Fibroblast of the conjunctiva (primary cell): ENCODE results near the gene TCFL5.

Experiments used
- DNase-seq: peaks from one replicate; pipeline ENCODE4 v3.0.0-alpha.2; 2010; ENCODE audit warnings: low read depth

Gene TCFL5

DNA sequence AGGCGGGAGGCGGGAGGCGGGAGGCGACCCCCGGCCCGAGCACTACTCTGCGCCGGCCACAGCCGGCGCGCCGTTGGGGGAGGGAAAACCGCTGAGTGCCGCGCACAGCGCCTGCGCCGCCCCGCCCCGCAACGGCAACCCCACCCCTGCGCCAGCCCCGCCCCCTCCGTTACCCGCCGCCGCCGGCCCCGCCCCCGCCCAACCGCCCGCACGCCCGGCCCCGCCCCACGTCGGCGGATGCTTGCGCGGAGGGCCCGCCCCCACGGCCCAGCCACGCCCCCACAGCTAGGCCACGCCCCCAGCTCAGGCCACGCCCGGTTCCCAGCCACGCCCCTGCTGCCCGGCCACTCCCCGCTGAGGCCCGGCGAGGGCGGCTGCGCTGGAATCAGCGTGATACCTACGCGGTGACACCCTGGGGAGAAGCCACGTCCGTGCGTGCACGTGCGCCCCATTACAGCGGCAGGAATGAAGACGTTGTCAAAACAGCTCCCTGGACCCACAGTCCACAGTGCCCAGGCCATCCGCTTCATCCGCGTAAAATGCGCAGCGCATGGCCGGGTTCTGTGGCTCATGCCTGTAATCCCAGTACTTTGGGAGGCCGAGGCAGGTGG, at the start of gene TCFL5:
TCFL5 (minus strand) TSS at position 97 of the 611 bp plus-strand sequence. CDS start 152 bp downstream, outside the sequence.
- DNase-seq: peak; percentile 68

DNA sequence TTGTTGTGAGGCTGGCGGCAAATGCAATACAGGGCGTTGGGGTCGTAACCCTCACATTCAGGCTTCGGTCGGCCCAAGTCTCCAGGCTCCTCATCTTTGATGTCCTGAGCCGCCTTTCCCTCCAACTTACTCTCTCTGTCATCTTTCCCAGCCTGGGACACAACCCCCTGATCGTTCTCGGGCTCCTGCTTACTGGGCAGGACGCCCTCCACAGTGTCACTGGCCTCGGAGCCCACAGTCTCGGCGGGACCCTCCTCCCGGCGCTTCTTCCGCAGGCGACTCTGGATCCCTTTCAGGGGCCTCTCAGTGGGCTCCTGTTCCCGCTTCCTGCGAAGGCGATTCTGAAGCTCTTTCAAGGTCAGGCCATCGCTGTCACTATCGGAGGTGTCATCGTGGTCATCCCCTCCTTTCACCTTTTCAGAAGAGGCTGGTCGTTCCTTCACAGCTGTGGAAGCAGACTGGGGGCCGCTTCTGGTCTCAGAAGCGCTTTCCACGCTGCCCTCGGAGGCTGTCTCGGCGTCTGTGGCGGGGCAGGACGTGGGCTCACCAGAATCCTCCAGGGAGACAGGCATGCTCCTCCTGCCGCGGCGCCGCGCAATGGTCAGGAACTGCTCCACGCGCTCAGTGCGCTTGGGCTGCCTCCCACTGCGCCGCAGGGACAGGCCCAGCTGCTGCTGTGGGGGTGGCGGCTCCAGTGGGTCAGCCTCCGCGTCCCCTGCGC, 49.3 kb upstream of the TCFL5 start:
- no peak for DNase-seq

- no peak for DNase-seq
Measured at GRCh38 chr20:62910217-62910766, 48.7 kb upstream of the TCFL5 start.

- DNase-seq: no peak
Measured at GRCh38 chr20:62908971-62909791, 47.6 kb upstream of the TCFL5 start.

DNA sequence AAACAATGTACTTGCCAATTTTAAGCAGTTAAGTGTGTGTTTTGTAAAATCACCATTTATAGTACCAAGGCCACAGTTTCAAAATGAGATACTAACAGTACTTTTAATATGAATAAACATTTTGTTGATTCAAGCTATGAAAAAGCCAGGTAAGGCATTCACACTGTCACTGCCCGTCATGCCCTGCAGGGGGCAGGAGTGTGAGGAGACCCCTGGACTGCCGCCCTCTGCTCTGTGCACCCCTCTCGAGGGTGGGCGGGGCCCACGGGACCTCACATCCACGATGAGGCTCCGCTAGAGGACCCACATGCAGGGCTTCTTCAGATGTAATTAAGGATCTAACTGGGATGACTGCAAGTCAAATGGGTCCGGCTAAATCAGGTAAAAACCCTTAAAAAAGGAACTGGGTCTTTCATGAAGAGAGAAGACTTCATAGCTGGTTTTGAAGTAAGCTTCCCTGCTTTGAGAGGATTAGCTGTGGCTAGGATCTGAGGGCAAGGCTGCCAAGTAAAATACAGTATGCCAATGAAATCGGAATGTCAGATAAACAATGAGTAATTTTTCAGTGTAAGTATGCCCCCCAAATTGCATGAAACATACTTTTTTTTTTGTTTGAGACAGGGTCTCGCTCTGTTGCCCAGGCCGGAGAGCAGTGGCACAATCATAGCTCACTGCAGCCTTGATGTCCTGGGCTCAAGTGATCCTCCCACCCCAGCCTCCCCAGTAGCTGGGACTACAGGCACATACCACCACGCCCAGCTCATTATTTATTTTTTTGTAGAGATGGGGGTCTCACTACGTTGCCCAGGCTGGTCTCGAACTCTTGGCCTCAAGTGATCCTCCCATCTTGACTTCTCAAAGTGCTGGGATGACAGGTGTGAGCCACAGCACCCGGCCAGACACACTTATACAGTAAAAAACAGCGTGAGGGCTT, 46.0 kb upstream of the TCFL5 start:
- DNase-seq: no peak

GRCh38 chr20:62906647-62907375, 45.2 kb upstream of the TCFL5 start:
- no peak for DNase-seq

GRCh38 chr20:62906209-62906608, 44.6 kb upstream of the TCFL5 start:
- no peak for DNase-seq

GRCh38 chr20:62905536-62906117, 44.0 kb upstream of the TCFL5 start:
- DNase-seq: no peak

DNA sequence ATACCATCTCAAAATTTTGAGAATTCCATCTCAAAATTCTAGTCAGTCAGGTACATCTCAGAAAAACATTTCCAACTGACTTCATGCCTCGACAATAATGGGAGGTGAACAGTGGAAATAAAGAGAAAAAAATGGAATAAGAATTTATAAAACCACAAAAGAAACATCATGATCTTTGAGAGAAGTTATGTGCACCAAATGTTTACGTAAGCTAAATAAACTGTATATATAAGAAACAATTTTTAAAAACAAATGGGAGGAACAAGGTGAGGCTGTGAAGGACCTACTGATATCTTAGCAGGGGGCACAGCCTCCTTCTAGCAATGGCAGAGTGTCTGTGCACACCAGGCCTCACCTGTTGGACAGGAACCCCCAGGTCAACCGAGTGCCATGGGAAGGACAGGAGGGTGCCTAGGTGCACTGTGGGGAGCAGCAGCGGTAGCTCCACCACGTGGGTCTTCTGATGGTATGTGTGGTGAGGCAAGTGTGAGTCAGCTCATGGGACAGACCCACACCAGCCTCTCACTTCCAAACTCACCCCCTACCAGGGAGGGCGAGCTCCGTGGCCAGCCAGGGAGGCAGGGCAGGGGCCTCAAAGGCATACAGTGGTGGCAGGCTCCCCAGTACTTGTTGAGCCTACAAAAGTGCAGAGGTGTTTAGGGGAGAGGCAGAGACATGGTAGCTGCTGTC, 41.4 kb upstream of the TCFL5 start:
- DNase-seq: no peak

DNA sequence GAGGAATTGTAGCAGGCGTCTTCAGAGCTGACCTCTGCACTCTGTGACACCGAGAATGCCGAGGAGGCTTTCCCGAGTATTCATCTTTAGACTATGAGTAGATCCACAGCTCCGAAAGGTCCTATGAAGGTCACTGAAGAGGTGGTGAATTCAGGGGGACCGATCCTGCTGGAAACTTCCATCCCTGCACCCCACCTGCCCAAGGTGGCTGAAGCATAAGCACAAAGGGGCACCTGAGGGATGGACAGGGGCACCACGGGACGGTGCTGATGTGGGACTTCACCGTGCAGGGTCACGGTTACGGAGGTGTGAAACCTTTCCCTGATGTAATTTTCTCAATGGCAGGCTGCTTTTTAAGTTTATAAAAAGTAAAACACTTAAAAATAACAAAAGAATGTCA, 40.3 kb upstream of the TCFL5 start:
- no peak for DNase-seq

DNA sequence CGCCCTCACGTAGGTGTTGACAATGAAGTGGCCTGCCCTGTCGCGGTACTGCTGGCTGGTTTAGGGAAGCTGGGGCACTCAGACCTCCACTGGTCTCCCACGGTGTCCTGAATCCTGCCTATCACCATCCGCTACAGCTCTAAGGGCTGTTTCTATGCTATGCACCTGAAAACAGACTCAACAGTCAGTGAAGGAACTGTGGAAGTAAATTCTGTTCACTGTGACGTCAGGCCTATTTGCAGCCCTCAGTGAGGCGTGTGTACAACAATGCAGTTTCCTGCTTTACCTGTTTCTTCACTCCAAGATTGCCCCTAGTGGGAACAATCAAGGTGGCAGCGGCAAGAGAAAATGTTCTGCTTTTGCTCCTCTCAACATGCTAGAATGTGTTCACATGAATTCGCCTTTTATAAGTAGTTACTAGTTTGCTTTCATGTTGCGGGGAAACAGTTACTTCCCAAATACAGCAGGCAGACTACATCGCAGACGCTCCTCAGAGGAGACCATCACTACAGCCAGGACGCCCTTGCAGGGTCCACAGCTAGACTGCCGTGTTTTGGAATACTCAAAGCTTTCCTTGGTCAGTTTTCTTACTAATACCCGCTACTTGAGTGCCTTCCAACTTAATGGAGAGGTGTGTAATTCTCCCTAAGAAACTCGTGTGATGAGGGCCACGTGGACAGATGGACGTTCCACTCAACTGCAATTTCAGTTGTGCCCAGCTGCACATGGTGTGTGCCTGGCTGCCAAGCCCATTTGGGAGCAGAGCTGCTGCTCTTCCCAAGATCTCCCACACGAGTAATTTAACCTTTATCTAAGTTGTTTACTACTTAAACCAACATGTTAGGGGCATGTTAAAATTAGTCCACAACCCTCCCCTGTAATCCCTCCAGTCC, 39.3 kb upstream of the TCFL5 start:
- DNase-seq: no peak

DNA sequence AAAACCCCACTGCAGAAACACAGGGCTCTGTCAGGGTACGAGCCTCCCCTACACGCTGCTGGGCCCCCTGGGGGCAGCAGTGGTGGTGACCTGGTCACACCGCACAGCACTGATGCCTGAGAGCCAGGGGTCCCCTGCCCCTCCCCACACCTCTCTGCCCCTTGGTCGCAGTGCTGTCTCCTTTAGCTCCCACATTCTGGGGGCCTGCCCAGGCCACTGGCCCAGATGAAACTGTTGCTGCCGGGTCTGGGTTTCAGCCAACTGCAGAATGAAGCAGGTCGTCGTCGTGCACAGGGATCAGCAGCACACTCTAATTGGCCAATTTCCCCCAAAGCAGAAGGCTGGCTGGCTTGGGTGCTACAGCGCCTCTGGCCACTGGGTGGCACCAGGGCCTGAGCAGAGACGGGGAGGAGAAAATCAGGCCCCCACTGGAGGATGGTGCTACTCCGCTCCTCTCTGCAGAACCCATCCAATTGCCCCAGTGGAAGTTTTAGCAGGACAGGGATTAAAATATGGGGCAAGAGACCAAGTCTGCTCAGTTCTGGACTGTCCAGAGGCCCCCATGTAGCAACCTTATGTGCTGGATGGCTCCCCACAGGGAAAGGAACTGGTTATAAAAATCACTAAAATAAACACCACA, 38.5 kb upstream of the TCFL5 start:
- peak; percentile 53 for DNase-seq

DNA sequence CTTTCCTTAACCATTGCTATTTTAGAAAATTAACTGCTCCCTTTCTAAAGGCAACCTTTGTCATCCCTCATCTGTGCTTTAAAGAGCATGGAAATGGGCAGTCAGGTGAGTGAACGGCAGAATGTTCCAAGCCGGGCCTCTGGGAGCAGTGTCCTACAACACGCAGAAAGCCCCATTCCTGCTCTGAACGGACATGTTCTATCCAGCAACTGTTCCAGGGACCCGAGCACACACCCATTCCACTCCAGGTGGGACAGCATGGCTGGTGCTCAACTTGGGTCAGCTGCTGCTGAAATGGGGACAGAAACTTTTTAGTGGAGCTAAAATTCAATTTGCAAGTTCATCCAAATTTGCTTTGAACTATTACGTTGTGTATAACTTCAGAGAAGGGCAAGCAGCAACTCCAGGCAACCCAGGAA, 38.0 kb upstream of the TCFL5 start:
- DNase-seq: no peak

DNA sequence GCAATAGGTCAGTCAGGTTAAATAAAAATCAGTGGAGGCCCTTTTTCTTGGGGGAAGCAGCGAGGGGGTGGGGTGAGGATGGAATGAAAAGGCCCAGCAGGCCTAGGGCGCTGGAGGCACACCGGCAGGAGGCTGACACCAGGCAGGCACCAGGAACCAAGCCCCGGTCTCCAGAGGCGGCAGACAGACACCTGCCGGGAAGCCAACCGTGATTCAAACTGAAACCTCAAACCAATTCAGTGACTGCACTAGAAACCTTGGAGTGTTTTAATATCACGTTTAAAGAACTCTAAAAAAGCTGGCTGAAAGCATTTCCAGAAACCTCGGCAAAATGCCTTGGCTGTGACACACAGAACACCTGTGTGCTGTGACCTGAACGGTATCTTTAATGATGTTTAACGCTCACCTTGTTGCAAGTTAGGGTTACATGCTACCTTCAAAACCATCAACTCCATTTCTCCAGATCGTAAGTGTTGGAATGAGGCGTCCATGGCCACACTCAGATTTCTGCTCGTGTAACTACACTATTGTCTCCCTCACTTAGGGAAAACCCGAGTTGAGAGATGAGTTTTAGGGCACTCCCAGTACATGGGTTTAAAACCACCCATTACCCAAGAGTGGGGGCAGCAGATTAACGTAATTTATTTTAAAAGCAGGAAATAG, 37.5 kb upstream of the TCFL5 start:
- DNase-seq: no peak

- DNase-seq: no peak
Measured at GRCh38 chr20:62898093-62898964, 36.7 kb upstream of the TCFL5 start.

- DNase-seq: no peak
Measured at GRCh38 chr20:62897666-62898065, 36.0 kb upstream of the TCFL5 start.

GRCh38 chr20:62896526-62896925, 34.9 kb upstream of the TCFL5 start:
- no peak for DNase-seq
